Fibroblast of mammary gland (primary cell): ENCODE results near the gene E4F1.

ENCODE experiments used
- DNase-seq: peaks from one replicate; pipeline ENCODE4 v3.0.0-alpha.2; 2010; ENCODE audit warnings: low read depth
- H3K4me3 ChIP-seq: 2 replicates; pipeline ENCODE4 v1.5.1; 2011; ENCODE audit warnings: low read depth, mild to moderate bottlenecking, low read length, moderate library complexity; ENCODE audit not compliant: control insufficient read depth
- TF ChIP-seq, protein P1 (sequence below): conservative IDR thresholded peaks from 2 replicates; pipeline ENCODE4 v1.5.1; 2011; ENCODE audit warnings: low read depth, low read length, inconsistent platforms; ENCODE audit not compliant: control insufficient read depth, insufficient read depth

E4F1 gene

DNA sequence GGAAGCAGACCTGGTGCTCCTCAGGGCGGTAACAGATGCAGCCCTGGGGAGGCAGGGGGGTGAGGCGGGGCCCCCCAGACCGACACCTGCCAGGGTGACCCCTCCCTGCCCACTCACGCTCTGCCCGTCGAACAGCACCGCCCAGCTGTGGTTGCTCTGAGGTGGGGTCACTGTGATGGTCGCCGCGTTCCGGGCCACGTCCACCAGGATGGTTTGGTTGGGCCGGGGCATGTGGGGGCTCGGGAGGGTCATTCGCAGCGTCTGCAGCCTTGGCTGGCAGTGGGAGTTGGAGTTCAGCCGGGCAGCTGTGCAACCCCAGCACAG, 13.4 kb upstream of the E4F1 start:
- no peak overlapping the region for H3K4me3 ChIP-seq
- no peak for DNase-seq
- TF ChIP-seq, protein P1, sequence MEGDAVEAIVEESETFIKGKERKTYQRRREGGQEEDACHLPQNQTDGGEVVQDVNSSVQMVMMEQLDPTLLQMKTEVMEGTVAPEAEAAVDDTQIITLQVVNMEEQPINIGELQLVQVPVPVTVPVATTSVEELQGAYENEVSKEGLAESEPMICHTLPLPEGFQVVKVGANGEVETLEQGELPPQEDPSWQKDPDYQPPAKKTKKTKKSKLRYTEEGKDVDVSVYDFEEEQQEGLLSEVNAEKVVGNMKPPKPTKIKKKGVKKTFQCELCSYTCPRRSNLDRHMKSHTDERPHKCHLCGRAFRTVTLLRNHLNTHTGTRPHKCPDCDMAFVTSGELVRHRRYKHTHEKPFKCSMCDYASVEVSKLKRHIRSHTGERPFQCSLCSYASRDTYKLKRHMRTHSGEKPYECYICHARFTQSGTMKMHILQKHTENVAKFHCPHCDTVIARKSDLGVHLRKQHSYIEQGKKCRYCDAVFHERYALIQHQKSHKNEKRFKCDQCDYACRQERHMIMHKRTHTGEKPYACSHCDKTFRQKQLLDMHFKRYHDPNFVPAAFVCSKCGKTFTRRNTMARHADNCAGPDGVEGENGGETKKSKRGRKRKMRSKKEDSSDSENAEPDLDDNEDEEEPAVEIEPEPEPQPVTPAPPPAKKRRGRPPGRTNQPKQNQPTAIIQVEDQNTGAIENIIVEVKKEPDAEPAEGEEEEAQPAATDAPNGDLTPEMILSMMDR = no peak

DNA sequence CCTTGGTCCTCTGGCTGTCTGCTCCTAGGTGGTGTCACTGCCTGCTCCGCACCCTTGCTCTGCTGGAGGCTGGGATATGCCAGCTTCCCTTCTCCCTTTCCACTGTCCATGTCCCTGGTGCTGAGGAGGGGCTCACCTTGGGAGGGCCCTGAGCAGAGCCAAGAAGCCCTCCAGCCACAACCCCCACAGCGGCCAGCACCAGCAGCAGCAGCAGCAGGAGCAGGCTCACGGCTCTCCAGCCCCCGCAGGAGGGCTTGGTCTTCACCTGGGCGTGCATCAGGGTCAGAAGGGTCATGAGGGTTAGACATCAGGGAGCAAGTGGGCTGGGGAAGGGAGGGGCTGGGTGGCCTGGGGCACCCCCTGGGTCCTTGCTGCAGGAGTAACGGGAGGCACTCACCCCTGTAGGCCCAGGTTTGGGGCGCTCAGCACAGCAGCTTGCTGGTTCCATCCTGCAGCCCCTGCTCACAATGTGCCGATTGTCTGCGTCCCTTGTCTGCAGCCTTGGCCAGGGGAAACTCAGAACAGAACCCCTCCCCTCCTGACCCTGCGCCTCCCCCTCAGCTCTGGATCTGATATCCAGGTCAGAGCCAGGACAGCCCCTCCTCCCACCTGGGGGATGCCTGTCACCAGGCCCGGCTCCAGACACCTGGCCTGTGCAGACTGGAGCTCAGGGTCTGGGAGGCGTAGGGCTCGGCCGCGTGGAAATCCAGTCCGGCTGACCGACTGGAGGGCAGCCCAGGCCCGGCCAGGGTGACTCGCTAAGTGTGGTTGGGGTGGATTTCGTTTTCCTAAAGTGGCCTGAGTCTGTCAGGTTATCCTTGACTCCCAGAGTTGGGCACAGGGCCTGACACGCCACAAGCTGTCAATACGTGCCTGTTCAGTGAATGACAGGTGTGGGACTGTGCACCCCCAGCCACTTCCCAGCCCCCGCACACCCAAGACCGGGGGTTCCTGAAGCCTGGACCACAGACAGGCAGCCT, 12.7 kb upstream of the E4F1 start, which contains the start of gene BRICD5:
Gene BRICD5, minus strand, starts transcription at position 478 of the 980 bp plus-strand sequence. Its CDS starts 30 bp downstream, at position 448.
- no peak within 1 kb of the TSS for H3K4me3 ChIP-seq
- DNase-seq = peak; percentile 55
- TF ChIP-seq, protein P1 = no peak

DNA sequence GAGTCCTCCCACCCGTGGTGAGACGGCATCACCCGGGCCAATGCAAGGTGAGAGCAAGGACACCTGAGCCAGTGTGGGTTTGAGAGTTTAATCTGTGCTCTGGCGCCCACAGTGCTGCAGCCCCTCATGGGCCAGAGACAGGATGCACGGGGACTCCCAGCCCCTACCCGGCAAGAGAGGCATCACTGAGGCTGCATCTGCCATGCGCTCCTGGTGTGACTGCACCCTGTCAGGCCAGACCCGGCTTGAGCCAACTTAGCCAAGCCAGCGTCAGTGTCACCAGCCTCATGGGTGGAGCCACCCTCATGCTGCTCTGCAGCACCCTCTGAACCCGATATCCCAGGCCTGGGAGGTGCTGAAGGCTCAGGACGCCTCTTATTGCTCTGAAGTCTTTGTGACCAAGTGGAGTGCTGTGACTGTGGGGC, 11.5 kb upstream of the E4F1 start:
- no peak for DNase-seq
- TF ChIP-seq, protein P1 = no peak
- H3K4me3 ChIP-seq = no peak overlapping the region

DNA sequence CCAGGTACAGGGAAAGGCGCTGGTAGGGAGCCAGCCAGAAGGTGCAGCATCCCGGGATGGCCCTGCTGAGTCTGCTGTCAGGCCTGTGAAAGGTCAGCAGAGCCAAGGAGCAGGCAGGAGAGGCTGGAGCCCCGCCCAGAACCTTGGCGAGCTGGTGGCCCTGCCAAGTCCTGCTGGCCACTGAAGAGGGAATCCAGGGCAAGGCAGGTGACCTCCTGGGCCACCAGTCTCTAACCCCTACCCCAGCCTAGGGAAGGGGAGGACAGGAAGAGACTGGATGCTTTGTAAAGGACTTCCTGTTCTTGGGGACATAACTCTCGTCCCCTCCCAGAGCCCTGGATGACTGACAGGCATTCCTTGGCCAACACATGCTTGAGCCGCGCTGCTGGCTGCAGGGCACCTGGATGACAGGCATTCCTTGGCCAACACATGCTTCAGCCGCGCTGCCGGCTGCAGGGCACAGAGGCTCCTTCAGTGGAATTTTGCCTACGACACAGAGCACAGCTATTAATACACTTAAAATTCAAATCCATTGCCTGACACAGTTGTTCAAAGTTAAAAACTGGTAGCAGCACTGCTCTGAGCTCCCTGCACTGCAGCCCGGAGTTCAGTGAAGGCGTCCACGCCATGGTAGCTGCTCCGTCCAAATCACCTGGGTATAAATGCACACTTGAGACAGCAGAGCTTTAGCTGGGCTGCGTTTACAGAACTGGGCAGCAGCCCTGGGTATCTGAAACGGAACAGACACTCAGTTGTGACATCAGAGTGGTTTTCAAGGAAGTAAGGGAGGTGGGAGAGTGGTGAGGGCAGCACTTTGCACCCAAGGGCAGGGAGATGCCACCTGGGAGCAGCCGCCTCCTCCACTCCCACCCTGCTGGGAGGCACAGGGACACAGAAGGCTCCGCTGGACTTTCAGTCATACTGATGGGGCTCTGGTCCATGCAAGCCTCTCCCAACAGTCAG, 10.7 kb upstream of the E4F1 start:
- peak overlapping the region; percentile 69 for H3K4me3 ChIP-seq
- TF ChIP-seq, protein P1 = no peak
- no peak for DNase-seq

DNA sequence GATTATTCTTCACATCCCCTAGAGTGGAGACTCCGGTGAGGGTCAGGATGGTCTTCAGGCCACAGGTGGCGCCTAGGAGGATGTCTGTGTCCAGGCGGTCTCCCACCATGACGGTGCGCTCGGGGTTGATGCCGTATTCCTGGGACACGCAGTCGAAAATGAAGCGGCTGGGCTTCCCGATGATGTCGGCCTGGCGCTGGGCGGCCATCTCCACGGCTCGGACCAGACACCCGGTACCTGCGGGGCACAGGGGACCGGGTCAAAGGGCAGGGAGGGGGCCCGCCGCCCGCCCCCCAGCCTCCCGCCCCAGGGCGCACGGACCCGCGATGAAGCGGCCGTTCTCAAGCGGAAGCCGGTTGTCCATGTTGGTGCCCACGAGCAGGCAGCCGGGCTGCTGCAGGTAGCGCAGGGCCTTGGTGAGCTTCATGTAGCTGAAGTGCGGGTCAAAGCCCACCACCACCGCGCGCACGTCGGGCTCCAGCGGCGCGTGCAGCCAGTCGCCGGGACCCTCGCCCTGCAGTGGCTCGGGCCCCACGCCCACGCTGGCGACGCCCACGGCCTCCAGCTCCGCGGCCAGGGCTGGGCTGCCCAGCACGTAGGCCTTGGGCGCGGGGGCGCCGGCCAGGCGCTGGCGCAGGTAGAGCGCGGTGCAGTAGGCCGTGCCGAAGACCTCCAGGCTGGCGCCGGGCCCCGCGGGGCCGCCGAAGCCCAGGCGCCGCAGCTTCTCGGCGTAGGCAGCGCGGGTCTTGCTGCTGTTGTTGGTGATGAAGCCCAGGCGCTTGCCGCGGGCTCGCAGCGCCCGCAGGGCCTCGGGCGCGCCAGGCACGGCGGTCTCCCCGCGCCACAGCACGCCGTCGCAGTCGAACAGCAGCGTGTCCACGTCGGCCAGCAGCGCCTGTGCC, 9.3 kb upstream of the E4F1 start:
- no peak for DNase-seq
- H3K4me3 ChIP-seq = peak overlapping the region; percentile 69
- TF ChIP-seq, protein P1 = no peak

DNA sequence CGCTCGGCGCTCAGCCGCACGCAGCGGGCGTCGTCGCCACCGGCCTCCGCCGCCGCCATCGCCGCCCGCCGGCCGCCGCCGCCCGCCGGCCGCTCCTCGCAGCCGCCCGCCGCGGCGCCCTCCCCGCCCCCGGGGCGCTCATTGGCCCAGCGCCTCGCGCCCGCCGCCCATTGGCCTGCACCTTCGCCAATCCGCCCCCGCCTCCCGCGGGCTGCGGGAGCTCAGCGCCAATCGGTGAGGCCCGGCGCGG, 8.7 kb upstream of the E4F1 start, which contains the start of gene PGP:
Gene PGP, minus strand, starts transcription at position 122 of the 250 bp plus-strand sequence. Its CDS starts 63 bp downstream, at position 59.
- H3K4me3 ChIP-seq = peak within 1 kb of the TSS; percentile 72
- no peak for DNase-seq
- TF ChIP-seq, protein P1 = no peak
